Fibroblast of the conjunctiva (primary cell): ENCODE measurements around the gene LGR4.
"Not testable (repeated sequence)": the region's sequence is repeated elsewhere in the genome, so short reads cannot be mapped to it uniquely, and the experiment has no call there.

ENCODE experiments used
- DNase-seq: peaks from one replicate; pipeline ENCODE4 v3.0.0-alpha.2; 2010; ENCODE audit warnings: low read depth

LGR4 gene

DNA sequence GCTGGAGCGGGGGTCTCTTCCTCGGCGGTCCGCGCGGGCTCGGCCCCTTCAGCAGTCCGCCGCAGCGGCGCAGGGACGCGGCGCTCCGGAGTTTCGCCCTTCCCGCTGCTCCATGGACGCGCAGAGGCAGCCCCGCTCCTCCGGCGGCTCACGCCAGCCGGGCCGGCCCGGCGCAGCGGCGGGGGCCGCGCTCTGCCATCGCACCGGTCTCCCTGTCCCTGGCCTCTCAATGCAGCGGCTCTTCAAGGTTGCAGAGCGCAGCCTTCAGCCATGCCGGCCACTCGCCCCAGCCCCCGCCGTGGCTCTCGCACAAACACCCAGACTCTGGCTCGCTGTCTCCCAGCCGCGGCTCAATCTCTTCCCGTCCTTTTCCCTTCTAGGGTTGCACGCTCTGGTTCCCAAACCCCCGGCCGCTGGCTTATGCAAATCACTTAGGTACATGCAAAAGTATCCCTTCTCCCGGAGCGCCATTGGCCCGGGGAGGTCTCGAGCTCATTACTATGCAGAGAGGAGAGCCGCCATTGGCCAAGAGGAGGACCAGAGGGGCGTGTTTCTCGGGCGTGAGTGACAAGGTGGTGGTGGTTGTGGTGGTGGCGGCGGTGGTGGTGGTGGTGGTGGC is at the start of gene LGR4:
TSS of gene LGR4 (minus strand) at position 393 of the 619 bp plus-strand sequence. CDS start 488 bp downstream, outside the sequence.
- DNase-seq = peak; percentile 83

DNA sequence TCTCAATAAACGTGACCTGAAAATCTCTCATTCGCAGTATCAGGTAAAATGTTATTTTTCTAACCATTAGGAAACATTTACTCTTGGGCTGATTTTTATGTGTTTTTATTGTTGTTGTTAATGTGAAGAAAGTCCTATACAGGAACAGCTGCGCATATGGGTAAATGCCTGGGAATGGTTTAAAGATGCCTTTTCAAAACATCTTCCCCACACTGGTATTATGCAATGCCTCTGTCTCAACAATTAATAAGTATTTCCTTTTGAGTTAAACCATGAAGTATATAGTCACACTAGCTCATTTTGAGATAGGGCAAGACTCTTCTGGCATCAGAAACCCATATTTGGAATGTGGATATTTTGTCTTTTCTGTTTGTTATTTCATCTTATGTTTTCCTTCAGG is 47.6 kb upstream of the LGR4 start:
- no peak for DNase-seq

DNA sequence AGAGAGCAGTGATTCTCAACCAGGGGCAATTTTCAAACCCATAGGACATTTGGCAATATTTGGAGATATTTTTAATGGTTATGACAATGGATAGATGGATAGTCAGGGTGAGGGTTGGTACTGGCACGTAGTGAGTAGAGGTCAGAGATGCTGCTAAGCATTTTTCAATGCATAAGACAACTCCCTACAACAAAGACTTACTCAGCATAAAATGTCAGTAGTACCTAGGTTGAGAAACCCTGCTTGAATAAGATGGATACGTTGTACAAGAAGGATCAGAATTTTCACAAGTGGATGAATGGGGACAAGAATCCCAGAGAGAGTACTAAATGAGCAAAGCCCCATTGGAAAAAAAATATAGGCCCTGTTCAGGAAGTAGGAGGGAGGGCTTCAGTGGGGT is 45.9 kb upstream of the LGR4 start:
- no peak for DNase-seq

DNA sequence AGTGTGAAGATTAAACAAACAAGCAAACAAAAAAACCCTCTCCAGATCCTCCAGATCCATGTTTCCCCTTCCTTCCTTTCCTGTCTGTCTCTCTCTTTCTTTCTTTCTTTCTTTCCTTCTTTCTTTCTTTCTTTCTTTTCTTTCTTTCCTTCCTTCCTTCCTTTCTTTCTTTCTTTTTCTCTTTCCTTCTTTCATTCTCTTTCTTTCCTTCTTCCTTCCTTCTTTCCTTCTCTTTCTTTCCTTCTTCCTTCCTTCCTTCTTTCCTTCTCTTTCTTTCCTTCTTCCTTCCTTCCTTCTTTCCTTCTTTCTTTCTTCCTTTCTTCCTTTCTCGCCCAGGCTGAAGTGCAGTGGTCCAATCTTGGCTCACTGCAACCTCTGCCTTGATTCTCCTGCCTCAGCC is 44.9 kb upstream of the LGR4 start:
- not testable (repeated sequence) for DNase-seq

- no peak for DNase-seq
Measured at GRCh38 chr11:27514558-27514957, 42.0 kb upstream of the LGR4 start.

DNA sequence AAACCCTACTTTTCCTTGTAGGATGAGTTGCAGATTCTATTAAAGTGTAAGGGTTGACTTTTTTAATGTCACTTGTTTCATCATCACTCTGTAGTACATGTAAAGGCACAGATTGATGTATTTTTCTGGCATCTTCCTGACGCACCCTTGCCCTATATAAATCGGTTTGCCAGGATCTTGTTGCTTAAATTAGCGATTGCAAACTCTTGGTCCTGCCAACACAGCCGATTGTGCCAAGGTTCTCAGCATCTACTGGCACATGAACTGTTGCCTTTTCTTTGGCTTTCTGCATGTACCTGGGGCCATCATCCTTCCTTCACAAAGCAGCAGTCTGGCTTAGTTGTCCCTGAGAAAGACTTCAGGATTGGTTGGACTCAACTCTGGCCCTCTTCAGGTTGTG is 41.5 kb upstream of the LGR4 start:
- DNase-seq = no peak

DNA sequence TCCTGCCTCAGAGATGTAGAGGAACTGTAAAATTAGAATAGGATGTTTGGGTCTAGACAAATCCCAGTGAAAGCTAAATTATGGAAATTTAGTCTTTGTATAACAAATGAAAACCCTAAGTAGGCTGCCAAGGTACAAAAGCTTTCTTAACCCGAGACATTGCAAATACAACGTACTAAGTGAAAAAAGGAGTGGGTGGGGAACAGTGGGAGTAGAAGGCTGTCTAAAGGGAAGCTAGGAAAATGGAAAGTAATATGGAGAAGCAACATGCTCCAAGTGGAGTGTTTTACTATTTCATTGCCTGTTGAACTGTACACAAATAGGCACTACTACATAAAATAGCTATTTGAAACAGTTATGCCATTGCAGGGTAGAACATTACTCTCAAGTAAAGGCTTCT is 40.8 kb upstream of the LGR4 start:
- DNase-seq = no peak

DNA sequence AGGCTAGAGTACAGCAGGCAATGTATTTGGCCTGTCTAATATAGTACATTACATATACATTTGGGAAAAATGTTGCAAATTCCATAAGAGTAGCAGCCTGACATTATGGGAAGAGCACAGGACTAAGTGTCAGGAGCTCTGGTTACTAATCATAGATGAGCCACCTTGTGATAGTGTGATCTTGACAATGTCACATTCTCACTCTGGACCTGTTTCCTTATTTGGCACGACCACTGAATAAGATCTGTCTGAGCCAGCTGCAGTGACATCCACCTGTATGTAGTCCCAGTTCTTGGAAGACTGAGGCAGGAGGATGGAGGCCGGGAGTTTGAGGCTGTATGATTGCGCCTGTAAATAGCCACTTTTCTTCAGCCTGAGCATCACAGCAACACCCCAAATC is 39.6 kb upstream of the LGR4 start:
- no peak for DNase-seq

DNA sequence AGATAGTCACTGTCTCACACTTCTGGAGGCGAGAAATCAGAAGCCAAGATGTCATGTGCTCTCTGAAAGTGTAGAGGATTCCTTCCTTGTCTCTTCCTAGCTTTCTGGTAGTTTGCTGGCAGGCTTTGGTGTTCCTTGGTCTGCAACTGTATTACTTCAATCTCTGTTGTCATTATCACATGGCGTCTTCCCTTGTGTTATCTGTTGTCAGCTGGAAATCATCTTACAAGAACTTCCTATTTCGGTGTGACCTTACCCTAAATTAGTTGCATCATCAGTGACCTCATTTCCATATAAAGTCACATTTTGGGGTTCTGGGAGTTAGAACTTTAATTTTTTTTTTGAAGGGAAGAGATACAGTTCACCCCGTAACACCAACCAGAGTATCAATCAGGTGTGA is 37.3 kb upstream of the LGR4 start:
- no peak for DNase-seq

GRCh38 chr11:27507557-27508322 is 35.1 kb upstream of the LGR4 start:
- DNase-seq = no peak

- DNase-seq = peak; percentile 86
Measured at GRCh38 chr11:27506200-27507182, 33.9 kb upstream of the LGR4 start, which contains the start of gene LIN7C. LIN7C (minus strand) TSS chr11:27506769; CDS start chr11:27506752, 17 bp downstream.

DNA sequence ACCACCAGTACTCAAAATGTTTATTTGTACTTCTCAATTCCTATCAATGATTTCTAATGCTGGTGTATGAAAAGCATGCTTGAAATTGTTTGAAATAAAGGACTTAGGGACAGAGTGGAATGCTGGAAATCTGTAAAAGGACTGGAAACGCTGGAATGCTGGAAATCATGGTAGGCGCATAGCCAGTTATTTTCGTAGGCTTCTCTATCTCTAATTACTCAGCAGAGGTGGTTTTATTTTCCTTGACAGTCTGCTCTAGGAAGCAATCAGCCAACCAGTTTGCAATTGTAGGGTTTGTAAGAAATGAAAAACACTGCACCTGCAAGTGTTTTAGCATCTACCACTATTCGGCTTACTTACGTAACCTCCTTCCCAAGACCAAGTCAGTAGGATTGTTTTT is 33.2 kb upstream of the LGR4 start:
- DNase-seq = no peak

GRCh38 chr11:27504205-27504604 is 31.6 kb upstream of the LGR4 start:
- no peak for DNase-seq

DNA sequence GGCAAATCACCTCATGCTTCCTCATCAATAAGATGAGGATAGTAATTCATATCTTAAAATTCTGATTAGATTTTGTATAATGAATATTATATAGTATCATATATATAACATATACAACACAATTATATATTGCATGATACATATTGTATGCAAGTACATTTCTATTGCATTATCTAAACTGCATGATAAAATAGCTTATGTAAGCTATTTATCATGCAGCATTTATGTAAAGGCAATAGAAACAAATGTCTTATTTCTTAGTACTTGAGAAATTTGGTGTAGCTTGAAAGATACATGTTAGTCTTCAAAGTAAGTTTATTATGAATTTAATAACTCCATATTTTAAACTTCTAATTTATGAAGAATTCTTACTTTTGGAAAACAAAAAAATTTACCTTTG is 28.5 kb upstream of the LGR4 start:
- no peak for DNase-seq

GRCh38 chr11:27497911-27498310 is 25.3 kb upstream of the LGR4 start:
- no peak for DNase-seq

DNA sequence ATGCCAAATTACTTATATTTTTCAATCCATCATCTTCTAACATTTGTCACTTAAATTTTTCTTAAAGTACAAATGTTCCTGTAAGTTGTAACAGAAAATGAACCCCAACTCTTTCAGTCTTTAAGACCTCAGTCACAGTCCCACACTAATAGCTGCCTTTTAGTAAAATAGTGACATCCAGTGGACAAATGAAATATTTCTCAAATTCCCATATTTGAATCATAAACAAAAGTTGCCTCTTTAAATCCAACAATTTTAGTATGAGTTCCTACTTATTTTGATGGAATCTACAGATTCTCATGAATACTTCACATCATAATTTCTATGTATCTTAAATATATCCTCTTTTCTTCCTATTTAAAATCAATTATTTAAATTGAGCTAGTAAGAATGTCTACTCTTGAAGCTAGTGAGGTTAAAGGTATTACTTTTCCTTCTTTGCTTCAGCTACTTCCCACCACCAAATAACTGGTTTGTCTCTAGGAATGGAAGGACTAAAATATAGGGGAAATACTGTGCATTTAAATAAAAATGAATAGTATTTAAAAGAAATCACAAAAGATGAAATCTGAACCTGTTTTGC is 24.8 kb upstream of the LGR4 start:
- no peak for DNase-seq

GRCh38 chr11:27496461-27496860 is 23.9 kb upstream of the LGR4 start:
- no peak for DNase-seq

DNA sequence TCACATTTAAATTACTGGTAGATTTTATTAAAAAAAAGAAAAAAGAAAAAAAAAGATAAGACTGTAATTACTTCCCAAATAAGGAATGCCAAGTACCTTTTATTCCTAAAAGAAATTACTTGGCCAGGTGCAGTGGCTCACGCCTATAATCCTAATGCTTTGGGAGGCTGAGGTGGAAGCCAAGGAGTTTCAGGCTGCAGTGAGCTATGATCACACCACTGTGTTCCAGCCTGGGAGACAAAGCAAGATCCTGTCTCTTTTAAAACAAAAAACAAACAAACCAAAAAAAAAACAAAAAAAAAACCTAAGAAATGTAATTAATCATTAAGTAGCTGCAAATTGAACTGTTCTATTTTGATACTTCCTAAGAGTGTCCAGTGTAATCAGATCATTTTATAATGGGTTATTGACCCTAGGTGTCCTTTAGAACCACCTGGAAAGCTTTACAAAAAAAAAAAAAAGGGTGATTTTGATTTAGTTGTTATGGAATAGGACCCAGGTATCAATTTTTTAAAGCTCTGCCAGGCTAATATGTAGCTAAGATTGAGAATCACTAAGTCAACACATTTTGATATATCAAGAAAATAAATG is 23.2 kb upstream of the LGR4 start:
- no peak for DNase-seq

- no peak for DNase-seq
Measured at GRCh38 chr11:27489092-27489491, 16.5 kb upstream of the LGR4 start.

DNA sequence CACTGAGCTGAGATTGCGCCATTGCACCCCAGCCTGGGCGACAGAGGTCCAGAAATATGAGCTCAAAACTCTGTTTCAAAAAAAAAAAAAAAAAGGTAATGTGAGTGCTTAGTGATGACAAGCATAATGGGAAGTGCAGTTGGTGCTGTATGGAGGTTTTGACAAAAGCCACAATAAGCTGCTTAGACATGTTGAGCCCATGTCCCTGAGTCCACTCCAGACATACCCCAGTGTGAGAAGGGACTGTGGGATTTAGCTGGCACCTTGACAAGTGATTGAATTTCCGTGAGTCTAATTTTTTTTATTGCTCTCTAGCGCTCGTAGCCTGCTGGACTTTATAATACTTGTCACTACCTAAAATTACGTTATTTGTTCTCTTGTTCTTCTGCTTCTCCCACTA is 15.1 kb upstream of the LGR4 start:
- no peak for DNase-seq

DNA sequence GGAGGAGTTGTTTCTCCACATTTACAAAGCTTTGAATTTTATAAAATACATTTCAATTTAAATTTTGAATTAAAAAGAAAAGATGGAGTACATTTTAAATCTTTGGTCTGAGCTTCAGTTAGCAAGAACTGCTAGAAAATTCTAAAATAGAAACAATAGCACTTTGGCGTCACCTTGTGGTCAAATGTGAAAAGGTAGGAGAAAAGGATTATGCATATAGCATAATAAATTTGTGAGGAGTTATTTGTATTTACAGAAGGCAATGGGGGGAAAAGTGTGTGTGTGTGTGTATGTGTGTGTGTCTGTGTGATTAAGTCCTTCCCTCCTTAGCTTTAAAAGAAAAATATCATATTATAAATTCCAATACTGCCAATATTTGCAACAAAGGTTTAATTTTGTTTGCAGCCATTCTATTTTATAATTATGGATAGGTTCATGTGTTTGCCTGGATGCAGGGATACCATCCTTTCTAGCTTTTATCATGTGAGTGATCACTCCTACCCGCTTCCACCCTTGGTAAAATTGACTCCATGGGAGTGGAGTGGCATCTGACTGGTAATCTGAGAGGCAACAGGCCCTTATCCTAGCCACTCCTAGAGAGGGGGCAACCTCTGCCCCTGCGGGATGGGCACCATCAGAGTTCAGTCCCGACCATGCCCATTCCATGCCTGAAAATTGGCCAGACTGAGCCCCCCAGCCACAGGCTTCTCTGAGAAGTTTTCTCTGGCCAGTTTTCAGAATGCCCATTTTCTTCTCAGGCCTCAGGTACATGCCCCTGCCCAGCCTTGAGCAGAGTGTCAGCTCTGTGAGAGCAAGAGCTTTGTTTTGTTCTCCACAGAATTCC is 13.6 kb upstream of the LGR4 start:
- peak; percentile 41 for DNase-seq
